Mesendoderm (in vitro differentiated cells): Measurements from ENCODE around the gene KCND2. TPM values are rescaled to one million over a fixed set of nuclear protein-coding genes. Genes with fewer than 3 reads are reported as not detected.

ENCODE experiments used
- DNase-seq: peaks from one replicate; pipeline ENCODE4 v3.0.0; 2013
- H2AK5ac ChIP-seq: 2 replicates; pipeline ENCODE4 v1.6.1; 2013; ENCODE audit warnings: low read length, inconsistent platforms
- H2BK120ac ChIP-seq: 2 replicates; pipeline ENCODE4 v1.6.1; 2013; ENCODE audit warnings: low read depth, mild to moderate bottlenecking, low read length, moderate library complexity, mixed read lengths
- H2BK15ac ChIP-seq: replicated peaks from 2 replicates; pipeline ENCODE4 v1.6.1; 2013; ENCODE audit warnings: low read depth, mild to moderate bottlenecking, moderate library complexity
- H2BK5ac ChIP-seq: 2 replicates; pipeline ENCODE4 v1.6.1; 2013; ENCODE audit warnings: low read length, inconsistent platforms
- H3K18ac ChIP-seq: 2 replicates; pipeline ENCODE4 v1.6.1; 2013; ENCODE audit warnings: mild to moderate bottlenecking, low read length, mixed read lengths
- H3K23ac ChIP-seq: one replicate; pipeline ENCODE4 v1.6.1; 2013; ENCODE audit warnings: low read length
- H3K27ac ChIP-seq: 2 replicates; pipeline ENCODE4 v1.5.1; 2013; ENCODE audit warnings: low read depth, mild to moderate bottlenecking, inconsistent platforms, low read length, moderate library complexity
- H3K27me3 ChIP-seq: 2 replicates; pipeline ENCODE4 v1.6.1; 2013; ENCODE audit warnings: low read length, control low read depth, mild to moderate bottlenecking, inconsistent platforms; ENCODE audit not compliant: insufficient read depth, poor library complexity
- H3K36me3 ChIP-seq: 2 replicates; pipeline ENCODE4 v1.6.1; 2013; ENCODE audit warnings: low read length, inconsistent platforms; ENCODE audit not compliant: control insufficient read depth, insufficient read depth
- H3K4ac ChIP-seq: one replicate; pipeline ENCODE4 v1.6.1; 2013; ENCODE audit warnings: low read depth, mild to moderate bottlenecking, low read length, moderate library complexity
- H3K4me1 ChIP-seq: 2 replicates; pipeline ENCODE4 v1.6.1; 2013; ENCODE audit warnings: low read depth, low read length, inconsistent platforms; ENCODE audit not compliant: control insufficient read depth
- H3K4me2 ChIP-seq: 2 replicates; pipeline ENCODE4 v1.6.1; 2013; ENCODE audit warnings: low read length
- H3K4me3 ChIP-seq: 2 replicates; pipeline ENCODE4 v1.5.1; 2013; ENCODE audit warnings: mild to moderate bottlenecking, low read length
- H3K56ac ChIP-seq: one replicate; pipeline ENCODE4 v1.6.1; 2013; ENCODE audit warnings: low read length
- H3K79me1 ChIP-seq: 2 replicates; pipeline ENCODE4 v1.6.1; 2013; ENCODE audit warnings: low read length, inconsistent platforms
- H3K79me2 ChIP-seq: 2 replicates; pipeline ENCODE4 v1.6.1; 2013; ENCODE audit warnings: mild to moderate bottlenecking, low read length; ENCODE audit not compliant: control insufficient read depth, insufficient read depth
- H3K9ac ChIP-seq: 2 replicates; pipeline ENCODE4 v1.6.1; 2013; ENCODE audit warnings: low read length, inconsistent platforms
- H4K5ac ChIP-seq: one replicate; pipeline ENCODE4 v1.6.1; 2013; ENCODE audit warnings: low read length
- H4K8ac ChIP-seq: one replicate; pipeline ENCODE4 v1.6.1; 2013; ENCODE audit warnings: low read depth, mild to moderate bottlenecking, control low read depth, low read length, moderate library complexity
- WGBS: extraction: QIAGEN DNeasy Blood & Tissue Kit; methylation state at CpG from one replicate; pipeline ENCODE4 v1.1.7; 2013; ENCODE audit warnings: low lambda C conversion rate, missing lambda C conversion rate; ENCODE audit not compliant: insufficient coverage; ENCODE audit errors: extremely low coverage; 5-methylcytosine and 5-hydroxymethylcytosine counted together
- small RNA-seq: library from polyadenylated mRNA; stranded (forward); fragments of <200 nt; extraction: miRNeasy Mini kit (QIAGEN cat#:217004); gene quantifications from one replicate; pipeline ENCODE3, GENCODE V24; 2013; ENCODE audit not compliant: insufficient read depth

KCND2 gene

DNA sequence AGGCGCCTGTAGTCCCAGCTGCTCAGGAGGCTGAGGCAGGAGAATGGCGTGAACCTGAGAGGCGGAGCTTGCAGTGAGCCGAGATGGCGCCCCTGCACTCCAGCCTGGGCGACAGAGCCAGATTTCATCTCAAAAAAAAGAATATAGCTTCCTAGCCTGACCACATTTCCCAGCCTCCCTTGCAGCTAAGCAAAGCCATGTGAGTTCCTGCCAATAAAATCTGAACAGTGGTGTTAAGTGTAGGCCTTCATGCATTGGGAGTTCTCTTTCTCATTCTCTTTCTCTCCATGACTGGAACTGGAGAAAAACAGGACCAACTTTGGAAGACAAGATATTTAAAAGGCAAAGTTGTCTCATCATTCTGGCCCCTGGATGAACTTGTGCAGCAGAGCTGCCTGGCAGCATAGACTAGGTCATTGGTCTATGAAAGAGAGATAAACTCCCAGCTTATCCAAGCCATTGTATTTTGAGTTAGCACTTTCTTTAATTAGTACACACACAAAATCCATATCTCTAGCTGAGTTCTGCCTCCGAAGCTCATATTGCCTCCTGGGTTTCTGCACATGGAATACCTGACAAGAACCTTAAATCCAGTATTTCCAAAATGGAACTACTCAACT lies 524.2 kb downstream of the KCND2 start:
- no peaks in the 10 kb centered on the region for H3K36me3 ChIP-seq
- H3K27me3 ChIP-seq, result no peaks in the 10 kb centered on the region
- H2BK15ac ChIP-seq, result no peak overlapping the region
- no peak overlapping the region for H3K4me3 ChIP-seq
- H3K79me1 ChIP-seq, result no peaks in the 10 kb centered on the region
- peak overlapping the region; percentile 2 for H2BK120ac ChIP-seq
- H3K56ac ChIP-seq, result no peak overlapping the region
- H2BK5ac ChIP-seq, result no peak overlapping the region
- no peak overlapping the region for H3K23ac ChIP-seq
- no peak overlapping the region for H3K4ac ChIP-seq
- H3K18ac ChIP-seq, result peak overlapping the region; percentile 80
- H2AK5ac ChIP-seq, result no peak overlapping the region
- H3K4me2 ChIP-seq, result no peak overlapping the region
- no CpG with 5 or more reads among the region's 7 CpGs for WGBS
- H3K9ac ChIP-seq, result no peak overlapping the region
- peaks cover 8% of the 10 kb centered on the region for H3K4me1 ChIP-seq
- no peak overlapping the region for H4K8ac ChIP-seq
- H3K79me2 ChIP-seq, result no peaks in the 10 kb centered on the region
- DNase-seq, result no peak
- no peak overlapping the region for H3K27ac ChIP-seq
- no peak overlapping the region for H4K5ac ChIP-seq

DNA sequence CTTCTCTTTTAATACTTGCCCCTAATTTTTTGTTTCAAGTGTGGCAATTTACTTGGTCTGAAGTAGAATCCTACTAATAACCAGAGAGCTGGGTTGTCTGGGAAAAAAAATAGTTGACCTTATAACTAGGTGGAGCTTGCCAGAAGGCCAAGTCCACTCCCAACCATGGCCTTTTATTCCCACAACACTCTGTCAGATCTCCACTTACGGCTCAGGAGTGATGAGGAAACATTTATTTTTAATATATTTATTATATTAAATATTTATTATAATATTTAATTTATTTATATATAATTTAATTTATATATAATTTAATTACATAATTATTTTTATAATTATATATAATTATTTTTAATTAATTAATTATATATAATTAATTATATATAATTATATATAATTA lies 526.2 kb downstream of the KCND2 start:
- Histone ChIP-seq H2AK5ac (no peak overlapping the region), H3K79me2 (no peaks in the 10 kb centered on the region), H3K9ac (no peak overlapping the region), H3K56ac (no peak overlapping the region), H3K23ac (no peak overlapping the region), H2BK5ac (no peak overlapping the region), H3K27me3 (no peaks in the 10 kb centered on the region), H4K8ac (no peak overlapping the region), H4K5ac (no peak overlapping the region), H3K4me3 (no peak overlapping the region), H3K4ac (no peak overlapping the region), H2BK120ac (peak overlapping the region; percentile 67), H3K79me1 (no peaks in the 10 kb centered on the region), H3K27ac (no peak overlapping the region), H3K36me3 (no peaks in the 10 kb centered on the region), H3K4me1 (peaks cover 5% of the 10 kb centered on the region), H3K4me2 (no peak overlapping the region), H3K18ac (no peak overlapping the region), H2BK15ac (no peak overlapping the region)
- WGBS, result no CpG with 5 or more reads among the region's 1 CpG
- no peak for DNase-seq

Small RNA genes lying within 50 kb of the gene (small RNA-seq; reads per million reads assigned to genes)
- not detected for gene RNU6-581P
